Lower leg skin (tissue), 3 donors: ENCODE measurements around the gene KRT14.

ENCODE experiments used
- CTCF ChIP-seq, 3 donors: fragments of 450-650 bp; IDR thresholded peaks; one replicate each; pipeline ENCODE4 v1.5.1; 2016; ENCODE audit warnings: antibody characterized with exemption in 3 of 3, mild to moderate bottlenecking in 3 of 3, moderate library complexity in 2 of 3
- POLR2A ChIP-seq, 2 donors: fragments of 450-650 bp; IDR thresholded peaks; one replicate each; pipeline ENCODE4 v1.6.1; 2016 to 2017; ENCODE audit warnings: antibody characterized with exemption in 2 of 2, mild to moderate bottlenecking in 1 of 2, moderate library complexity in 1 of 2

- no peak for TF ChIP-seq POLR2A (IDR thresholded peaks at IDR 0.05)
- no peak for TF ChIP-seq CTCF (IDR thresholded peaks at IDR 0.05)
Observed at GRCh38 chr17:41567317-41567716, 19.4 kb downstream of the KRT14 start.
